NCI-H2171 (cell line): ENCODE results near the gene GARIN5A.

ENCODE experiments used
- DNase-seq: peaks from one replicate; lab custom pipeline; 2025; lab: John Stamatoyannopoulos, UW

Gene GARIN5A

GRCh38 chr19:50508843-50509190 lies 32.2 kb upstream of the GARIN5A start:
- no peak for DNase-seq

GRCh38 chr19:50507376-50507775 lies 30.7 kb upstream of the GARIN5A start:
- DNase-seq: no peak

DNA sequence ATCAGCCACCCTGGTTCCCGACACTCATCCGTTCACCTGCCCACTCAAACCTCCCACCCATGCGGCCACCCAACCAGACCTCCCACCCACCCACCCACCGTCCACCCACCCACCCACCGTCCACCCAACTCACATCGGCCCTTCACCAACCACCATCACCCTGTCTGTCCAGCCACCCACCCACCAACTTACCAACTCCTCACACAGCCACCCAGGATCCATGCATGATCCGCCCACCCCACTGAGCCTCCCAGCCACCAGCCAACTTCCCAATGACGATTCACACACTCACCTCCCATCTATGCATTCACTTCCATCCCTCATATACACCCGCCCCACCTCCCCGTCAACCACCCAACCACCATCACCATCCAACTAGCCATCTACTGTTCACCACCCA lies 30.1 kb upstream of the GARIN5A start:
- DNase-seq: no peak

DNA sequence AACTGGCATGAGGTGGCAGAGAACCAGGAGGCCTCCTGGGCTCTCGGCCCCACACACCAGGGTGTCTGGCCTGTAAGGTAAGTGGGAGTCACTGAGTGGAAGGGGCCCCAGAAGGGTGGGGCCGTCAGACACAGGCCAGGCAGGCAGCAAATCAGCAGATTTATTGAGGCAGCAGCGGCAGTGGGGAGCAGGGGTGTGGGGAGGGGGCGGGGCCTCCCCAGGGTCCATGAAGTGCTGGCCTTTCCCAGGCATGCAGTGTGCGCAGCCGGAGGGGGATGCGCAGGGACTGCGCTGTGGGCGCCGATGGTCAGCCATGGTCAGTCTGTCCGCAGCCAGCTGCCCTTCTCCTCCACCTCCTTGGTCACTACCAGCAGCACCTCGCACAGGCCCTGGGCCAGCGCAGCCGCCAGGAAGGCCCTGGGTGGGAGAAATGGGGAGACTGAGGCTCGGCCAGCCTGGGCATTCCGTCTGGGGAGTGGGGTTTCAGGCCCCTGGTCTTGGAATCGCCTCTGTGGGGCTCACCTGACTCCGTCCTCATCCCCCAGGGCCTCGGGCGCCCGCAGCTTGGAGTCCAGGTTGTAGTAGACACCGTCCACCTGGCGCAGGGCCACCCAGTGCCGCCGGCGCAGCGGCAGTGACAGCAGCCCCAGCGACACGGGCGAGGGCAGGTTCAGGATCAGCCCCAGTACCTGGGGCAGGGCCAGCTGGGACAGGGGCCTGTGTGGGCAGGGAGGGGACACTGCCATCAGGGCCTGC lies 29.4 kb upstream of the GARIN5A start:
- DNase-seq: no peak

- no peak for DNase-seq
Observed at GRCh38 chr19:50501568-50502475, 25.2 kb upstream of the GARIN5A start.

- no peak for DNase-seq
Observed at GRCh38 chr19:50501186-50501567, 24.5 kb upstream of the GARIN5A start.

- DNase-seq: no peak
Observed at GRCh38 chr19:50500753-50501151, 24.1 kb upstream of the GARIN5A start.

GRCh38 chr19:50500060-50500752 lies 23.6 kb upstream of the GARIN5A start:
- no peak for DNase-seq

GRCh38 chr19:50498219-50499056 lies 21.8 kb upstream of the GARIN5A start:
- no peak for DNase-seq

- no peak for DNase-seq
Observed at GRCh38 chr19:50497022-50497405, 20.4 kb upstream of the GARIN5A start.

- DNase-seq: no peak
Observed at GRCh38 chr19:50496189-50497021, 19.8 kb upstream of the GARIN5A start.

DNA sequence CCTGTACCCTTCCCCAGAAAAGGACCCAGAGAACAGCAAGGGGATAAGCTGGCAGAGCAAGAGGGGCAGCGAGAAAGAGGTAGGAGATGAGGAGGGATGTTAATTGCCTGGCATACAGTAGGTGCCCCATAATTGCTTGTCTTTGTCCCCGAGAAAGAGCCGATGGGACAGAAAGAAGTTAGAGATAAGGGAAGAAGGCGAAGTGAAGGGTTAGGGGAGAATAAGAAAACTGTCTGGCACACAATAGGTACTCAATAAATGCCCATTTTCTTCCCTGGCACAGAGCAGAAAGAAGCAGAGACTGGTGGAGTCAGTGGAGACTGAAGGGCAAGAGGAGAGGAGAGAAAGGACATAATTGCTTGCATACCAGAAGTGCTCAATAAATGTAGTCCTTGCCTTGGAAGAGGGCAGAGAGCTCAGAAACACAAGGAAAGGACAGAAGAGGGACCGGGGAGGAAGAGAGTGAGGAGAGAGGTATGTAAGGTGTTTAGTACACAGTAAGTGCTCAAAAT lies 18.4 kb upstream of the GARIN5A start:
- no peak for DNase-seq

DNA sequence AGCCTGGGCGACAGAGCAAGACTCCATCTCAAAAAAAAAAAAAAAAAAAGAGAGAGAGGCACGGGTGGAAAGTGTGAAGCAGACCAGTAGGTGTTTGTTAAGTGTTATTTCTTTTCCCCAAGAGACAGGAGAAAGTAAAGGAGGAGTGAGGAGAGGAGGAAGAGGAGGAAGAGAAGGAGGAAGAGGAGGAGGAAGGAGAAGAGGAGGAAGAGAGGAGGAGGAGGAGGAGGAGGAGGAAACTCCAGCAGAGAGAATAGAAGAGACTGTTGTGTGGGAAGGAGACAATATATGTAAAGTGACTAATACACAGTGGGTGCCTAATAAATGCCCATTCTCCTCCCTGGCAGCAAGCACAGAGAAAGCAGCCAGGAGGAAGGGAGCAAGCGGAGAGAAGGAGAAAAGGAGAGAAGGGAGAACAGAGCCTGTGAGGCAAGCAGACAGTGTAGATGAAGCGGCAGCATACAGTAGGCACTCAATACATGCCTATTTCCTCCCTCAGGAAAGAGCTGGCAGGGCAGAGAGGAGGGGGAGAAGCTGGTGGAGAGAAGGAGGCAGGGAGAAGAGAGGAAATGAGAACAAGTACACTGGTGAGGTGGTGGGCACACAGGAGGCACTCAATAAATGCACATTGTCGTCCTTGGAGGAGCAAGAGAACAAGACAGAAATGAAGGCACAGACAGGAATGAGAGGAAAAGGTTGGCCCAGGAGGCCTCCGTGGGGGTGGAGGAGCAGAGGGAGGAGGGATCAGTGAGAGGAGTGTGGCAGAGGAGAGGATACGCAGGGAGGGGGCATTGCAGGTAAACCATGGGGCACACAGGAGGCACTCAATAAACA lies 17.8 kb upstream of the GARIN5A start:
- DNase-seq: no peak

DNA sequence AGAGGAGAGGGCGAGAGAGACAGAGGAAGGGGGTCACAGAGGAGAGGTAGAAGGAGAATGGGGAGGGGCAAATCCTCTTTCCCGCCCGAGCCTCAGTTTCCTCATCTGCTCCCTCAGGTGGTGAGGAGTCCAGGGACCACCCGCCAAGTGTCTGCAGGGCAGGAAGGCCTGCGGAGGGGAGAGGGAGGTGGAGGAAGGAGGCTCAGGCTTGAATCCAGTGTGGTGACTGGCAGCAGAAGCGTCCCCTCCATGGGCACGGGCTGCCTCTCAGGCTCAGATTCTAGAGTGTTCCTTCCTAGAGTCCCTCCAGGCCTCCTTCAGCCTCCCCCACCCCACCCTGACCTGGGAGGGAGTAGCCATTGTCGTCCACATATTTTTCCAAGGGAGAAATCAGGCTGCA lies 16.5 kb upstream of the GARIN5A start:
- no peak for DNase-seq

DNA sequence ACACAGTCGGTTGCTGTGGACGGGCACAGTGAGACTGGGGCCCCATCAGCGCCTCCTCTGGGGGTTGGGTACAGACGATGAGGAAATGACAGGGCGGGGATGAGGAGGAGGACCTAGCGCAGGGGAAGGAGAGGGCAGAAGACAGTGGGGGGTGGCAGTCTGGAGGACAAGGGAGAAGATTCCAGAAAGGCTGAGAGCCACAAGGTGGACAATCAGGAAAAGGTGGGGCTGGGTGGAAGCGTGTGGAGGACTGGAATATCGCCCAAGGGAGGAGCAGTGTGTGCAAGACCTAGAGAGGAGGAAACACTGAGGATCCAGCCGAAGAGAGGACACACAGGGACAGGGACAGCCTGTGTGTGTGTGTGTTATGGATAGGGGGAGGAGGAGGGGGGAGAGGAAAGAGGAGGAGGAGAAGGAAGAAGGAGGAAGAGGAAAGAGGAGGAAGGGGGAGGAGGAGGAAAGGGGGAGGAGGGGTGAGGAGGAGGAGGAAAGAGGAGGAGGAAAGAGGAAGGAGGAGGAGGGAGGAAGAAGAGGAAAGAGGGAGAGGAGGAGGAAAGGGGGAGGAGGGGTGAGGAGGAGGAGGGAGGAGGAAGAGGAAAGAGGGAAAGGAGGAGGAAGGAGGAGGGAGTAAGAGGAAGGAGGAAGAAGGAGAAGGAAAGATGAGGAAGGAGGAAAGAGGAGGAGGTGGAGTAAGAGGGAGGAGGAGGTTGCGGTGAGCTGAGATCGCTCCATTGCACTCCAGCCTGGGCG lies 15.8 kb upstream of the GARIN5A start:
- no peak for DNase-seq

GRCh38 chr19:50490991-50491472 lies 14.4 kb upstream of the GARIN5A start:
- no peak for DNase-seq

DNA sequence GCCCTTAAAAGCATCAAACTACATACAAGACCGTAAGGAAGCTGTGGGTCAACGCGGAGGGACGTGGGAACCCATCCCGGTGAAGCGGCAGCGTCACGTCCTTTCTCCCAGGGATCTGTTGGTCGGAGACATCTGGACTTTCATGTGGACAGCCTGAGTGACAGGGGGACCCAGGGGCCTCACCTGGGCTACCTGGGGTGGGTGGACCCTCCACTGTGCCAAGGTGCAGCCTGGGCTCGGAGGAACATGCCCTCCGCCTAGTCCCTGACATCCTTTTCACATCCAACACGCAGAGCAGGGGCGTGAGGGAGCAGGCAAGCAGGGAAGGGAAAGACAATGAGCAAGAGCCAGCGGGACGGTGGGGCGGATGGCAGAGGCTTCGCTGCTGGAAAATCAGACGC lies 13.8 kb upstream of the GARIN5A start:
- DNase-seq: no peak

GRCh38 chr19:50489461-50490011 lies 12.9 kb upstream of the GARIN5A start:
- no peak for DNase-seq
